Activated T-helper 2 cell treated with anti-CD3 and anti-CD28 coated beads, Interferon-gamma antibody, Interleukin-2, Interleukin-4, amounts not matched to agents 10 μg/mL and 5 μg/mL and 100 μg/mL, durations not matched to agents 14 hours and 24 hours and 36 hours (primary cell): Measurements from ENCODE around the gene GMPR. TPM values are rescaled to one million over a fixed set of nuclear protein-coding genes. Genes with fewer than 3 reads are reported as not detected.

Experiments
- DNase-seq: peaks from one replicate; pipeline ENCODE4 v3.0.0; 2021; ENCODE audit warnings: low spot score
- H3K27ac Mint-ChIP-seq: one replicate; pipeline ENCODE4 v1.8.0; 2021; ENCODE audit warnings: mixed read lengths
- H3K27me3 Mint-ChIP-seq: one replicate; pipeline ENCODE4 v1.8.0; 2021; ENCODE audit warnings: low read depth, mixed read lengths
- H3K36me3 Mint-ChIP-seq: one replicate; pipeline ENCODE4 v1.8.0; 2021; ENCODE audit warnings: low read depth, mixed read lengths
- H3K4me1 Mint-ChIP-seq: one replicate; pipeline ENCODE4 v1.8.0; 2021; ENCODE audit warnings: low read depth, mixed read lengths
- H3K4me3 Mint-ChIP-seq: one replicate; pipeline ENCODE4 v1.8.0; 2021; ENCODE audit warnings: low read depth, mild to moderate bottlenecking, moderate library complexity, mixed read lengths
- H3K9me3 Mint-ChIP-seq: one replicate; pipeline ENCODE4 v1.8.0; 2021; ENCODE audit warnings: mixed read lengths
- intact Hi-C: fragments of 100-400 bp; cut with micrococcal nuclease; formaldehyde crosslinking; loops from one replicate; pipeline ENCODE4 v1.15.1; 2023
- total RNA-seq: library from RNA; stranded (reverse); gene quantifications from 2 replicates; pipeline ENCODE4 v1.2.3, GENCODE V29; 2022

Gene GMPR
- total RNA-seq, 1 donor from 2014 or later: 1.0 TPM

GRCh38 chr6:16291739-16292138 is 53.4 kb downstream of the GMPR start:
- Mint-ChIP-seq H3K4me3 (no peak overlapping the region), H3K27me3 (no peaks in the 10 kb centered on the region), H3K9me3 (no peaks in the 10 kb centered on the region), H3K27ac (no peak overlapping the region), H3K4me1 (no peaks in the 10 kb centered on the region), H3K36me3 (no peaks in the 10 kb centered on the region)
- intact Hi-C loops: no loop called here
- no peak for DNase-seq

GRCh38 chr6:16292432-16292831 is 54.0 kb downstream of the GMPR start:
- DNase-seq: no peak
- Mint-ChIP-seq H3K27ac (no peak overlapping the region), H3K27me3 (no peaks in the 10 kb centered on the region), H3K4me1 (no peaks in the 10 kb centered on the region), H3K9me3 (no peaks in the 10 kb centered on the region), H3K36me3 (no peaks in the 10 kb centered on the region), H3K4me3 (no peak overlapping the region)
- intact Hi-C loops: no loop called here

- H3K9me3 Mint-ChIP-seq: no peaks in the 10 kb centered on the region
- H3K27me3 Mint-ChIP-seq: no peaks in the 10 kb centered on the region
- no peak for DNase-seq
- no peaks in the 10 kb centered on the region for H3K36me3 Mint-ChIP-seq
- H3K27ac Mint-ChIP-seq: no peak overlapping the region
- intact Hi-C loops: no loop called here
- no peaks in the 10 kb centered on the region for H3K4me1 Mint-ChIP-seq
- no peak overlapping the region for H3K4me3 Mint-ChIP-seq
These were observed 54.6 kb downstream of the GMPR start for GRCh38 chr6:16292942-16293341.

GRCh38 chr6:16294371-16294770 is 56.0 kb downstream of the GMPR start:
- no peak for DNase-seq
- intact Hi-C loops: no loop called here
- Mint-ChIP-seq H3K27ac (no peak overlapping the region), H3K36me3 (no peaks in the 10 kb centered on the region), H3K4me3 (no peak overlapping the region), H3K4me1 (no peaks in the 10 kb centered on the region), H3K9me3 (no peaks in the 10 kb centered on the region), H3K27me3 (no peaks in the 10 kb centered on the region)

GRCh38 chr6:16295060-16295459 is 56.7 kb downstream of the GMPR start:
- DNase-seq: no peak
- no peaks in the 10 kb centered on the region for H3K9me3 Mint-ChIP-seq
- no peaks in the 10 kb centered on the region for H3K27me3 Mint-ChIP-seq
- no peak overlapping the region for H3K4me3 Mint-ChIP-seq
- H3K4me1 Mint-ChIP-seq: no peaks in the 10 kb centered on the region
- intact Hi-C loops: no loop called here
- no peak overlapping the region for H3K27ac Mint-ChIP-seq
- H3K36me3 Mint-ChIP-seq: no peaks in the 10 kb centered on the region

GRCh38 chr6:16295471-16295870 is 57.1 kb downstream of the GMPR start:
- Mint-ChIP-seq H3K4me1 (no peaks in the 10 kb centered on the region), H3K4me3 (no peak overlapping the region), H3K27me3 (no peaks in the 10 kb centered on the region), H3K27ac (no peak overlapping the region), H3K36me3 (no peaks in the 10 kb centered on the region), H3K9me3 (no peaks in the 10 kb centered on the region)
- DNase-seq: no peak
- intact Hi-C loops: no loop called here

GRCh38 chr6:16296061-16296670 is 57.8 kb downstream of the GMPR start:
- H3K4me3 Mint-ChIP-seq: no peak overlapping the region
- H3K4me1 Mint-ChIP-seq: no peaks in the 10 kb centered on the region
- DNase-seq: no peak
- intact Hi-C loops: no loop called here
- no peaks in the 10 kb centered on the region for H3K36me3 Mint-ChIP-seq
- no peaks in the 10 kb centered on the region for H3K9me3 Mint-ChIP-seq
- no peak overlapping the region for H3K27ac Mint-ChIP-seq
- H3K27me3 Mint-ChIP-seq: no peaks in the 10 kb centered on the region

GRCh38 chr6:16299861-16300260 is 61.5 kb downstream of the GMPR start:
- intact Hi-C loops: no loop called here
- no peak for DNase-seq
- Mint-ChIP-seq H3K27me3 (no peaks in the 10 kb centered on the region), H3K36me3 (peaks cover 13% of the 10 kb centered on the region), H3K4me1 (peaks cover 3% of the 10 kb centered on the region), H3K27ac (no peak overlapping the region), H3K9me3 (no peaks in the 10 kb centered on the region), H3K4me3 (no peak overlapping the region)

GRCh38 chr6:16301511-16301910 is 63.1 kb downstream of the GMPR start:
- Mint-ChIP-seq H3K36me3 (peaks cover 25% of the 10 kb centered on the region), H3K4me1 (peaks cover 13% of the 10 kb centered on the region)
- intact Hi-C loops: no loop called here

GRCh38 chr6:16302721-16303552 is 64.5 kb downstream of the GMPR start:
- intact Hi-C loops: no loop called here
- no peaks in the 10 kb centered on the region for H3K9me3 Mint-ChIP-seq
- no peak overlapping the region for H3K27ac Mint-ChIP-seq
- no peak overlapping the region for H3K4me3 Mint-ChIP-seq
- no peaks in the 10 kb centered on the region for H3K27me3 Mint-ChIP-seq
- no peak for DNase-seq
- peaks cover 32% of the 10 kb centered on the region for H3K36me3 Mint-ChIP-seq
- peaks cover 18% of the 10 kb centered on the region for H3K4me1 Mint-ChIP-seq

More at GRCh38 chr6:16301511-16301910, 63.1 kb downstream of the GMPR start:
- Mint-ChIP-seq H3K4me3 (no peak overlapping the region), H3K27me3 (no peaks in the 10 kb centered on the region), H3K9me3 (no peaks in the 10 kb centered on the region), H3K27ac (no peak overlapping the region)
- DNase-seq: no peak

- no peak for DNase-seq
These were observed 66.9 kb downstream of the GMPR start for GRCh38 chr6:16305246-16305725.

GRCh38 chr6:16305788-16306187 is 67.4 kb downstream of the GMPR start:
- intact Hi-C loops: no loop called here
- Mint-ChIP-seq H3K27me3 (no peaks in the 10 kb centered on the region), H3K36me3 (peaks cover 43% of the 10 kb centered on the region), H3K4me3 (no peak overlapping the region), H3K27ac (peak overlapping the region; percentile 1), H3K9me3 (no peaks in the 10 kb centered on the region), H3K4me1 (peaks cover 18% of the 10 kb centered on the region)
- no peak for DNase-seq

More at GRCh38 chr6:16305246-16305725, 66.9 kb downstream of the GMPR start:
- H3K4me3 Mint-ChIP-seq: no peak overlapping the region
- H3K27me3 Mint-ChIP-seq: no peaks in the 10 kb centered on the region
- intact Hi-C loops: no loop called here
- H3K9me3 Mint-ChIP-seq: no peaks in the 10 kb centered on the region
- H3K4me1 Mint-ChIP-seq: peaks cover 18% of the 10 kb centered on the region
- H3K36me3 Mint-ChIP-seq: peaks cover 43% of the 10 kb centered on the region
- H3K27ac Mint-ChIP-seq: peak overlapping the region; percentile 47

GRCh38 chr6:16306334-16306733 is 67.9 kb downstream of the GMPR start:
- H3K4me3 Mint-ChIP-seq: no peak overlapping the region
- H3K27me3 Mint-ChIP-seq: no peaks in the 10 kb centered on the region
- no peak overlapping the region for H3K27ac Mint-ChIP-seq
- no peak for DNase-seq
- peaks cover 18% of the 10 kb centered on the region for H3K4me1 Mint-ChIP-seq
- H3K36me3 Mint-ChIP-seq: peaks cover 43% of the 10 kb centered on the region
- H3K9me3 Mint-ChIP-seq: no peaks in the 10 kb centered on the region
- intact Hi-C loops: no loop called here
